Liver (tissue), 10 donors: Measurements from ENCODE around the gene CTAGE6. TPM values are rescaled to one million over a fixed set of nuclear protein-coding genes. Genes with fewer than 3 reads are reported as not detected.
"Not testable (repeated sequence)": the region's sequence is repeated elsewhere in the genome, so short reads cannot be mapped to it uniquely, and the experiment has no call there.

Source experiments
- DNase-seq: peaks from one replicate; pipeline ENCODE4 v3.0.0-alpha.2; 2017; ENCODE audit warnings: low spot score
- H3K27ac ChIP-seq, 2 donors: one replicate each; pipeline ENCODE4 v1.7.0; 2013; ENCODE audit warnings: inconsistent platforms in 2 of 2, low read length in 2 of 2, control low read depth in 1 of 2, low read depth in 1 of 2, mild to moderate bottlenecking in 1 of 2
- H3K27me3 ChIP-seq, 4 donors: one replicate each; pipeline versions ENCODE4 v1.6.1 to v1.7.0; 2013; ENCODE audit warnings: low read length in 3 of 4, inconsistent platforms in 1 of 4, mild to moderate bottlenecking in 1 of 4, moderate library complexity in 1 of 4; ENCODE audit not compliant: control insufficient read depth in 4 of 4, insufficient read depth in 4 of 4
- H3K36me3 ChIP-seq, 4 donors: one replicate each; pipeline versions ENCODE4 v1.6.1 to v1.7.0; 2013; ENCODE audit warnings: low read length in 3 of 4, mild to moderate bottlenecking in 3 of 4, low read depth in 1 of 4, moderate library complexity in 1 of 4; ENCODE audit not compliant: control insufficient read depth in 4 of 4, insufficient read depth in 3 of 4
- H3K4me1 ChIP-seq, 4 donors: one replicate each; pipeline versions ENCODE4 v1.6.1 to v1.7.0; 2013; ENCODE audit warnings: low read length in 3 of 4, mild to moderate bottlenecking in 3 of 4, moderate library complexity in 1 of 4; ENCODE audit not compliant: control insufficient read depth in 4 of 4, insufficient read depth in 4 of 4
- H3K4me3 ChIP-seq, 3 donors: one replicate each; pipeline versions ENCODE4 v1.6.1 to v1.7.0; 2013; ENCODE audit warnings: low read length in 3 of 3, control low read depth in 1 of 3, low read depth in 1 of 3, mild to moderate bottlenecking in 1 of 3
- H3K9ac ChIP-seq, 2 donors: one replicate each; pipeline ENCODE4 v1.7.0; 2013; ENCODE audit warnings: low read length in 2 of 2, mild to moderate bottlenecking in 2 of 2, moderate library complexity in 2 of 2, control low read depth in 1 of 2, low read depth in 1 of 2
- H3K9me3 ChIP-seq, 4 donors: one replicate each; pipeline versions ENCODE4 v1.6.1 to v1.7.0; 2013; ENCODE audit warnings: low read length in 3 of 4; ENCODE audit not compliant: control insufficient read depth in 4 of 4
- WGBS: extraction: QIAGEN DNeasy Blood & Tissue Kit; methylation state at CpG from one replicate; pipeline ENCODE4 v1.1.7; 2013; 5-methylcytosine and 5-hydroxymethylcytosine counted together
- polyA plus RNA-seq, 2 donors: library from polyadenylated mRNA; stranded (reverse) in 1 of 2; unstranded in 1 of 2; fragments of 200-250 nt in 1 of 2; fragments of >200 nt in 1 of 2; fragmentation: Nextera tagmentation in 1 of 2; extraction: Ambion mirVana in 1 of 2; gene quantifications; one replicate each; pipeline versions ENCODE4 v1.2.1 to v1.2.3, GENCODE V29; 2013 to 2015
- small RNA-seq: library from RNA; depleted of rRNA; stranded (forward); fragments of <200 nt; gene quantifications from one replicate; pipeline ENCODE3, GENCODE V24; 2014
- total RNA-seq, 2 donors: library from RNA; depleted of rRNA; stranded (reverse); fragments of >200 nt; gene quantifications; one replicate each; pipeline ENCODE4 v1.2.3, GENCODE V29; 2014
- donor health status: healthy.
- donor health status: healthy.
- donor health status: healthy.
- donor health status: healthy.
- donor health status: healthy.

The CTAGE6 gene
- total and polyA plus RNA-seq, 4 donors: 0.11 to 0.33 TPM; not detected in 2

- not testable (repeated sequence) for H3K27me3 ChIP-seq, H3K9ac ChIP-seq, H3K27ac ChIP-seq, H3K4me1 ChIP-seq, DNase-seq, H3K4me3 ChIP-seq, H3K9me3 ChIP-seq, H3K36me3 ChIP-seq
- WGBS: no CpG with 5 or more reads among the region's 6 CpGs
Measured at GRCh38 chr7:143720335-143720734, 37.2 kb downstream of the CTAGE6 start.

GRCh38 chr7:143715543-143716193 lies 41.8 kb downstream of the CTAGE6 start:
- not testable (repeated sequence) for H3K4me1 ChIP-seq, H3K36me3 ChIP-seq, H3K27me3 ChIP-seq, H3K9me3 ChIP-seq, H3K9ac ChIP-seq, H3K4me3 ChIP-seq, DNase-seq, H3K27ac ChIP-seq

- not testable (repeated sequence) for DNase-seq, H3K4me1 ChIP-seq, H3K27me3 ChIP-seq, H3K36me3 ChIP-seq, H3K9ac ChIP-seq, H3K4me3 ChIP-seq, H3K27ac ChIP-seq, H3K9me3 ChIP-seq
- no CpG with 5 or more reads among the region's 11 CpGs for WGBS
Measured at GRCh38 chr7:143714581-143715454, 42.7 kb downstream of the CTAGE6 start.

- 87% methylated on average over 2 of the region's 5 CpGs for WGBS
Measured at GRCh38 chr7:143712381-143712780, 45.1 kb downstream of the CTAGE6 start.

GRCh38 chr7:143711727-143712324 lies 45.7 kb downstream of the CTAGE6 start:
- WGBS: no CpG with 5 or more reads among the region's 4 CpGs
- H3K27me3 ChIP-seq, H3K4me1 ChIP-seq, H3K36me3 ChIP-seq, DNase-seq, H3K4me3 ChIP-seq, H3K27ac ChIP-seq, H3K9ac ChIP-seq, H3K9me3 ChIP-seq: not testable (repeated sequence)

More at GRCh38 chr7:143712381-143712780, 45.1 kb downstream of the CTAGE6 start:
- H3K36me3 ChIP-seq, H3K4me3 ChIP-seq, H3K4me1 ChIP-seq, DNase-seq, H3K9ac ChIP-seq, H3K9me3 ChIP-seq, H3K27ac ChIP-seq, H3K27me3 ChIP-seq: not testable (repeated sequence)

GRCh38 chr7:143709895-143710294 lies 47.6 kb downstream of the CTAGE6 start:
- WGBS: 100% methylated on average over 3 of the region's 5 CpGs

More at GRCh38 chr7:143709895-143710294, 47.6 kb downstream of the CTAGE6 start:
- H3K4me1 ChIP-seq, H3K9ac ChIP-seq, H3K27ac ChIP-seq, H3K36me3 ChIP-seq, H3K27me3 ChIP-seq, H3K9me3 ChIP-seq, DNase-seq, H3K4me3 ChIP-seq: not testable (repeated sequence)

Small RNAs within 50 kb of the gene (small RNA-seq; reads per million reads assigned to genes)
- gene RNU6-267P: not detected

Other genes with a start within 250 kb of the CTAGE6 start
- 1 to 10 TPM in 1 of 2 donors, under 1 TPM in 1; 0.28 to 1.1 TPM for gene CTAGE15, start 185.9 kb downstream of the CTAGE6 start, total RNA-seq
- under 1 TPM; 0.14 to 0.21 TPM for gene CTAGE15, start 185.9 kb downstream of the CTAGE6 start, polyA plus RNA-seq
- 1 to 10 TPM in 1 of 2 donors, under 1 TPM in 1; 0.19 to 2.3 TPM for gene TCAF2, start 136.7 kb downstream of the CTAGE6 start, total RNA-seq
- gene TCAF2, start 136.7 kb downstream of the CTAGE6 start, polyA plus RNA-seq: 1 to 10 TPM in 1 of 2 donors, under 1 TPM in 1; 0.71 to 3.3 TPM
- gene TCAF1, start 144.5 kb upstream of the CTAGE6 start, total RNA-seq: 10 to 100 TPM; 25.4 to 75.1 TPM
- gene TCAF1, start 144.5 kb upstream of the CTAGE6 start, polyA plus RNA-seq: 10 to 100 TPM; 20.2 to 34.9 TPM
- gene OR2F2, start 177.5 kb upstream of the CTAGE6 start, total RNA-seq: not detected
- gene OR2F2, start 177.5 kb upstream of the CTAGE6 start, polyA plus RNA-seq: not detected
- gene OR2F1, start 197.1 kb upstream of the CTAGE6 start, total RNA-seq: under 1 TPM; under 0.01 to 0.05 TPM
- not detected for gene OR2F1, start 197.1 kb upstream of the CTAGE6 start, polyA plus RNA-seq
- under 1 TPM in 1 of 2 donors, not detected in 1; 0.05 TPM for gene OR6B1, start 242.6 kb upstream of the CTAGE6 start, total RNA-seq
- not detected for gene OR6B1, start 242.6 kb upstream of the CTAGE6 start, polyA plus RNA-seq